H1 (cell line): ENCODE measurements around the gene TLCD5. TPM values are rescaled to one million over a fixed set of nuclear protein-coding genes. Genes with fewer than 3 reads are reported as not detected.

Experiments
- ASH2L ChIP-seq: fragments of 200-600, 300-600 bp; sonication (generic); IDR thresholded peaks from one replicate; pipeline ENCODE4 v1.7.1; 2017; ENCODE audit warnings: low read length
- EP300 ChIP-seq, 2 experiments: IDR thresholded peaks; 1 replicate in 1 of 2; 2 replicates in 1 of 2; pipeline ENCODE4 v1.6.1; 2011 to 2012; ENCODE audit warnings: low read depth in 2 of 2, low read length in 2 of 2, mild to moderate bottlenecking in 2 of 2, borderline replicate concordance in 1 of 2, inconsistent platforms in 1 of 2, moderate library complexity in 1 of 2
- NANOG ChIP-seq: IDR thresholded peaks from 2 replicates; pipeline ENCODE4 v1.6.1; 2011; ENCODE audit warnings: low read length, low read depth, mild to moderate bottlenecking, inconsistent platforms; ENCODE audit not compliant: insufficient read depth, poor library complexity, severe bottlenecking
- polyA plus RNA-seq, 7 experiments: library from polyadenylated mRNA; depleted of rRNA in 3 of 7; stranded (reverse) in 5 of 7; unstranded in 2 of 7; fragments of >200 nt in 5 of 7; fragments of 200-250 nt in 2 of 7; gene quantifications; 1 replicate in 5 of 7; 2 replicates in 1 of 7; 4 replicates in 1 of 7; pipeline versions ENCODE4 v1.2.1 to v1.2.3, GENCODE V29; 2011 to 2013; ENCODE audit warnings: missing spikeins in 2 of 7, mixed read lengths in 2 of 7
- total RNA-seq: library from RNA; stranded (reverse); fragmentation: NEBNext Ultra II Directional; extraction: Animal tissue kit (Norgen Biotek cat#: 25700); gene quantifications from 2 replicates; pipeline ENCODE4 v1.2.1, GENCODE V29; 2021

The TLCD5 gene
- total and polyA plus RNA-seq, 2 of the 8 experiments (the other 6 are each of a cell fraction or from before 2014, with no cell fraction given), result 9.5 to 10.1 TPM

DNA sequence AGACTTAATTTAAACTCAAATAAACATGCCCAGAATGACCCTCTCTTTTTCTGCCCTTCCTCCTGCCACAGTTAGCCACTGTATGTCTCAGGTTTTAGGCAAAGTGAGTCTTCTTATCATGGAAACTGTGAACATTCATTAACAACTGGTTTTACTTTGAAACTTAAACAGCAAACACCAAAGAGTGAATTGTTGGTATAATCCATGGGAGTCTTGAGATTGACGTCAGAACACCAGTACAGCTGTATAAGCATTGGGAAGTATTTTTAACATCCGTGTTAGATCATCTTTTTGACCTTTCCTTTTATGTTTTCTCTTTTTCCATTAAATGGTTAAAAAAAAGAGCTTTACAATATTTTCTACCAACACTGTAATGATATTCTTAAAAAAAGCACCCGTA is 50.0 kb downstream of the TLCD5 start (continued):
- no peak for TF ChIP-seq NANOG
- TF ChIP-seq EP300 (IDR thresholded peaks at IDR 0.05; ENCODE audit: borderline replicate concordance in 1 of 2, low read depth in 2 of 2, low read length in 2 of 2), result no peak
- no peak for TF ChIP-seq ASH2L
